Right lobe of liver (tissue), 4 donors: ENCODE data around the gene SPEF2.

ENCODE experiments used
- CTCF ChIP-seq, 4 donors: fragments of 200-600 bp in 3 of 4; fragments of 450-650 bp in 1 of 4; IDR thresholded peaks; one replicate each; pipeline versions ENCODE4 v1.5.1 to v1.8.0; 2016 to 2022; ENCODE audit warnings: antibody characterized with exemption in 4 of 4, mild to moderate bottlenecking in 2 of 4
- POLR2A ChIP-seq: fragments of 450-650 bp; IDR thresholded peaks from one replicate; pipeline ENCODE4 v1.6.1; 2017; ENCODE audit warnings: antibody characterized with exemption, mild to moderate bottlenecking
- donor health status: DM: no; HTN: no; CAD: no.
- donor health status: DM: no; HTN: no; CAD: no.
- donor health status: DM: no; HTN: yes; CAD: no.

GRCh38 chr5:35783551-35783950 is 165.9 kb downstream of the SPEF2 start:
- TF ChIP-seq CTCF (IDR thresholded peaks at IDR 0.05), result no peak
- TF ChIP-seq POLR2A, result no peak
